ENCODE measurements around the gene EVPLL.
"Not testable (repeated sequence)": the region's sequence is repeated elsewhere in the genome, so short reads cannot be mapped to it uniquely, and the experiment has no call there.

DNA sequence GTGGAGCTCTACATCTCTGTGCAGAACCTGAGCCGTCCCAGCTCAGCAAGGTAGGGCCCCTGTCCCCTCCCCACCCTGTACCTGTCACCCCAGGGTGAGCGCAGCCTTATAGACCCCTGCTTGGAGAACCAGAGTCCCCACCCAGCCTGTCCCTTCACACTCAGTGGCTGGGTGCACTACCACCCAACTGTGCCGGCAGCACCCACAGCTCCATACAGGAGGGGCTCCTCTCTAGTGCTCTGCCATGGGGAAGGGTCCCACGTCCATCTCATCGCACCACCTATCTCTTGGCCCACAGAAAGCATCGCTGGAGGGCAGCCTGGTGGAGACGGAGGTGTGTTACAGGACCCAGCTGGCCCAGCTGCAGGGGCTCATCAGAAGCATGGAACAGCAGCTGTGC, 45.4 kb downstream of the EVPLL start:
- TF ChIP-seq CTCF (IDR thresholded peaks at IDR 0.05); POLR2AphosphoS5 (IDR thresholded peaks at IDR 0.05; ENCODE audit: low read depth, low read length): not testable (repeated sequence)

All from Panc1 (cell line).